ENCODE measurements around the gene RAI14.
A peak's percentile ranks its signal among the peaks of the same experiment; 100 is the strongest.
"Not testable (repeated sequence)": the region's sequence is repeated elsewhere in the genome, so short reads cannot be mapped to it uniquely, and the experiment has no call there.

Gene RAI14

DNA sequence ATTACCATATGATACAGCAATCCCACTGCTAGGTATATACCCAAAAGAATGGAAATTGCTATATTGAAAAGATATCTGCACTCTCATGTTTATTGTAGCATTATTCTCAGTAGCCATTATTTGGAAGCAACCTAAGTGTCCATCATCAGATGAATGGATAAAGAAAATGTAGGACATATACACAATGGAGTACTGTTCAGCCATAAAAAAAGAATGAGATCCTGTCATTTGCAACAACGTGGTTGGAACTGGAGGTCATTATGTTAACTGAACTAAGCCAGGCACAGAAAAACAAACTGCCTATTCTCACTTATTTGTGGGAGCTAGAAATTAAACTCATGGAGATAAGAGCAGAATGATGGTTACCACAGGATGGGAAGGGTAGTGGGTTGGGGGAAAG is 119.8 kb downstream of the RAI14 start:
- H3K36me3 ChIP-seq (ENCODE audit: control insufficient read depth in 1 of 2, insufficient read depth in 2 of 2, low read length in 2 of 2) = peaks cover 4 to 6% of the 10 kb centered on the region in 2 experiments
- no peaks in the 10 kb centered on the region for H3K79me2 ChIP-seq (ENCODE audit: control insufficient read depth, insufficient read depth, low read length, poor library complexity)
- no peak overlapping the region for H3K27ac ChIP-seq (ENCODE audit: low read depth, low read length)
- peaks cover 0 to 3% of the 10 kb centered on the region in 2 experiments for H3K4me1 ChIP-seq (ENCODE audit: control insufficient read depth in 1 of 2, insufficient read depth in 2 of 2, low read length in 2 of 2)
- no peak overlapping the region for H3K4me3 ChIP-seq (ENCODE audit: low read depth, low read length)
- H3K14ac ChIP-seq (ENCODE audit: low read length) = no peak overlapping the region
- no peak overlapping the region for H3K4ac ChIP-seq (ENCODE audit: low read depth, low read length)
- no peak overlapping the region for H4K91ac ChIP-seq (ENCODE audit: low read depth, low read length)
- no peak overlapping the region for H3K4me2 ChIP-seq (ENCODE audit: low read length)
- H2BK5ac ChIP-seq (ENCODE audit: low read depth, low read length, poor library complexity) = no peak overlapping the region
- H2BK12ac ChIP-seq (ENCODE audit: low read length) = no peak overlapping the region
- H4K8ac ChIP-seq (ENCODE audit: low read depth, low read length) = no peak overlapping the region
- no peak overlapping the region for H2AK5ac ChIP-seq (ENCODE audit: low read length)
- H3K9me3 ChIP-seq (ENCODE audit: insufficient read depth, low read depth, low read length) = no peaks in the 10 kb centered on the region
- H4K12ac ChIP-seq (ENCODE audit: low read depth, low read length) = no peak overlapping the region
- H2BK120ac ChIP-seq (ENCODE audit: insufficient read depth, low read length, poor library complexity) = no peak overlapping the region
- H3K18ac ChIP-seq (ENCODE audit: low read length) = no peak overlapping the region
- H3K27me3 ChIP-seq (ENCODE audit: insufficient read depth, low read length) = no peaks in the 10 kb centered on the region
- no peak for DNase-seq
- whole genome bisulfite sequencing (ENCODE audit: extremely low coverage, insufficient coverage, insufficient read length) = no CpG with 5 or more reads among the region's 1 CpG
- H3K79me1 ChIP-seq (ENCODE audit: low read length) = no peaks in the 10 kb centered on the region
- H3K9ac ChIP-seq (ENCODE audit: low read length) = no peak overlapping the region
- H2AFZ ChIP-seq (ENCODE audit: insufficient read depth, low read length, poor library complexity) = no peak overlapping the region
- H3K23ac ChIP-seq (ENCODE audit: low read length) = no peak overlapping the region

DNA sequence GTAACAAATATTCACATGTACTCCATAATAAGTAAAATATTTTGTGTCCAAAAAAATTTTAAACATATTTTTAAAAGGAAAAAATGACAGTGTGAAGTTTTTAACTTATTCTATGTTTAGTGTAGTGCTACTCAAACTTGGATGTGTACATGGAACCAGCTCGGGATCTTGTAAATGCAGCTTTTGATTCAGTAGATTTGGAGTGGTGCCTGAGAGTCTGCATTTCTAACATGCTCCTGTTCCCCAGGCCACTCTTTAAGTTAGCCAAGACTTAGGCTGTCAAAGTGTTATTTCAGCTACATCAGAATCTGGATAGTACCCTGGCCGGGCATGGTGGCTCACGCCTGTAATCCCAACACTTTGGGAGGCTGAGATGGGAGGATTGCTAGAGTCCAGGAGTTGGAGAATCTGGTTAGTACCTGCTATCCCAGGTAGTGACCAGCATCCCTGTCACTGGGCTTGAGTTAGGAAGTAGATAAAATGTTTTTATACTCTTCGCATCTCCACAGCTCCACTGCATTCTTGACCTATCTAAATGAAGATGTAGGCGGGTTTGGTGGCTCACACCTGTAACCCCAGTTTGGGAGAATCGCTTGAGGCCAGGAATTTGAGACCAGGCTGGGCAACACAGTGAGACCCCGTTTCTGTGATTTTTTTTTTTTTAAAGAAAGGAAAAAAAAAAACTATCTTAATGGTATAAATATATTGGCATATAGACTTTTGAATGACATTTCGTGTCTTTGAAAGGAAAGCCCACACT is 122.1 kb downstream of the RAI14 start:
- Histone ChIP-seq H3K14ac (ENCODE audit: low read length) (no peak overlapping the region), H3K79me2 (ENCODE audit: control insufficient read depth, insufficient read depth, low read length, poor library complexity) (no peaks in the 10 kb centered on the region), H3K23ac (ENCODE audit: low read length) (no peak overlapping the region), H4K91ac (ENCODE audit: low read depth, low read length) (no peak overlapping the region), H3K9ac (ENCODE audit: low read length) (no peak overlapping the region), H3K79me1 (ENCODE audit: low read length) (no peaks in the 10 kb centered on the region), H2BK12ac (ENCODE audit: low read length) (no peak overlapping the region), H3K27ac (ENCODE audit: low read depth, low read length) (no peak overlapping the region), H2AFZ (ENCODE audit: insufficient read depth, low read length, poor library complexity) (no peak overlapping the region), H3K4me2 (ENCODE audit: low read length) (no peak overlapping the region), H2BK120ac (ENCODE audit: insufficient read depth, low read length, poor library complexity) (no peak overlapping the region), H2BK5ac (ENCODE audit: low read depth, low read length, poor library complexity) (no peak overlapping the region), H3K18ac (ENCODE audit: low read length) (no peak overlapping the region), H3K4me3 (ENCODE audit: low read depth, low read length) (no peak overlapping the region), H3K36me3 (ENCODE audit: control insufficient read depth in 1 of 2, insufficient read depth in 2 of 2, low read length in 2 of 2) (peaks cover 0 to 4% of the 10 kb centered on the region in 2 experiments), H4K8ac (ENCODE audit: low read depth, low read length) (no peak overlapping the region), H2AK5ac (ENCODE audit: low read length) (no peak overlapping the region), H3K27me3 (ENCODE audit: insufficient read depth, low read length) (no peaks in the 10 kb centered on the region), H3K9me3 (ENCODE audit: insufficient read depth, low read depth, low read length) (no peaks in the 10 kb centered on the region), H4K12ac (ENCODE audit: low read depth, low read length) (no peak overlapping the region), H3K4me1 (ENCODE audit: control insufficient read depth in 1 of 2, insufficient read depth in 2 of 2, low read length in 2 of 2) (no peaks in the 10 kb centered on the region), H3K4ac (ENCODE audit: low read depth, low read length) (no peak overlapping the region)
- no peak for DNase-seq
- WGBS (ENCODE audit: extremely low coverage, insufficient coverage, insufficient read length) = no CpG with 5 or more reads among the region's 8 CpGs

DNA sequence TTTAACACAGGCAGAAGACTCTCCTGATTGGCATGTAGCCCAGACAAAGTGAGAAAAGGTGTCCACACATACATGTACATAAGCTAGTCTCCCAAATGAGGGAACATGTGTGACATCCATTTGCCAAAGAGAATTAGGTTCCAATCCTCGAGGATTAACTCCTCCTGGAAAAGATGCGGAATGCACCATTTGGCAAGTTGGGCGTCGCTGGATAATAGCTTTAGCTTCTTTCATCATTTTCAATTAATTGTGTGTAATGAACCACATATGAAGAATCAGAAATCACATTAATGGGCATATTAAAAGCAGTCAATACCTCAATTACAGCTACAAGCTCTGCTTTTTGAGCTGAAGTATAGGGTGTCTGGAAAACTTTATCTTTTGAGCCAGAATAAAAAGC is 127.8 kb downstream of the RAI14 start:
- not testable (repeated sequence) for H3K18ac ChIP-seq (ENCODE audit: low read length); H3K27ac ChIP-seq (ENCODE audit: low read depth, low read length); H3K4ac ChIP-seq (ENCODE audit: low read depth, low read length); H2AFZ ChIP-seq (ENCODE audit: insufficient read depth, low read length, poor library complexity); H3K79me2 ChIP-seq (ENCODE audit: control insufficient read depth, insufficient read depth, low read length, poor library complexity); H3K9ac ChIP-seq (ENCODE audit: low read length); H4K8ac ChIP-seq (ENCODE audit: low read depth, low read length); H2BK5ac ChIP-seq (ENCODE audit: low read depth, low read length, poor library complexity); H2AK5ac ChIP-seq (ENCODE audit: low read length); H2BK12ac ChIP-seq (ENCODE audit: low read length); H3K4me1 ChIP-seq (ENCODE audit: control insufficient read depth in 1 of 2, insufficient read depth in 2 of 2, low read length in 2 of 2); H3K27me3 ChIP-seq (ENCODE audit: insufficient read depth, low read length); H3K14ac ChIP-seq (ENCODE audit: low read length); H4K12ac ChIP-seq (ENCODE audit: low read depth, low read length); H3K79me1 ChIP-seq (ENCODE audit: low read length); H3K4me2 ChIP-seq (ENCODE audit: low read length); H3K23ac ChIP-seq (ENCODE audit: low read length); H4K91ac ChIP-seq (ENCODE audit: low read depth, low read length); H3K9me3 ChIP-seq (ENCODE audit: insufficient read depth, low read depth, low read length); H2BK120ac ChIP-seq (ENCODE audit: insufficient read depth, low read length, poor library complexity); H3K4me3 ChIP-seq (ENCODE audit: low read depth, low read length); DNase-seq
- peaks cover 5 to 11% of the 10 kb centered on the region in 2 experiments for H3K36me3 ChIP-seq (ENCODE audit: control insufficient read depth in 1 of 2, insufficient read depth in 2 of 2, low read length in 2 of 2)
- no CpG with 5 or more reads among the region's 4 CpGs for WGBS (ENCODE audit: extremely low coverage, insufficient coverage, insufficient read length)

DNA sequence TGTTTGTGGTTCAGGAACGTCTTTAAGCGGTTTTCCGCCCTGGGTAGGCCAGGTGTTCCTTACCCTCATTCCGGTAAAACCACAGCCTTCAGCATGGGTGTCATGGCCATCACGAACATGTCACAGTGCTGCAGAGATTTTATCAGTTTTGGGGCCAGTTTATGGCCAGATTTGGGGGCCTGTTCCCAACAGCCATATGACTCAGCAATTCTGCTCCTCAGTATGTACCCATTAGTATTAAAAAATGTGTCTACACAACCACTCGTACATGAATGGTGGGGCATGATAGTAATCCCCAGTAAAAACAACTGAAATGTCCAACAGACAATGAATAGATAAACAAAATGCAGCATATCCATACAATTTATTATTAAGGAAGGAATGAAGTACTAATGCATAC is 130.9 kb downstream of the RAI14 start:
- peak in 1 of 2 donors; percentile 8 for DNase-seq
- H3K79me2 ChIP-seq (ENCODE audit: control insufficient read depth, insufficient read depth, low read length, poor library complexity) = peaks cover 2% of the 10 kb centered on the region
- H4K91ac ChIP-seq (ENCODE audit: low read depth, low read length) = no peak overlapping the region
- H3K4ac ChIP-seq (ENCODE audit: low read depth, low read length) = no peak overlapping the region
- no peak overlapping the region for H2AK5ac ChIP-seq (ENCODE audit: low read length)
- H2BK5ac ChIP-seq (ENCODE audit: low read depth, low read length, poor library complexity) = no peak overlapping the region
- H3K4me2 ChIP-seq (ENCODE audit: low read length) = no peak overlapping the region
- H3K4me1 ChIP-seq (ENCODE audit: control insufficient read depth in 1 of 2, insufficient read depth in 2 of 2, low read length in 2 of 2) = peaks cover 3 to 6% of the 10 kb centered on the region in 2 experiments
- no peak overlapping the region for H3K9ac ChIP-seq (ENCODE audit: low read length)
- no peak overlapping the region for H3K4me3 ChIP-seq (ENCODE audit: low read depth, low read length)
- H2BK120ac ChIP-seq (ENCODE audit: insufficient read depth, low read length, poor library complexity) = no peak overlapping the region
- no peaks in the 10 kb centered on the region for H3K27me3 ChIP-seq (ENCODE audit: insufficient read depth, low read length)
- no peaks in the 10 kb centered on the region for H3K79me1 ChIP-seq (ENCODE audit: low read length)
- H2BK12ac ChIP-seq (ENCODE audit: low read length) = no peak overlapping the region
- H4K12ac ChIP-seq (ENCODE audit: low read depth, low read length) = no peak overlapping the region
- H3K18ac ChIP-seq (ENCODE audit: low read length) = no peak overlapping the region
- H3K23ac ChIP-seq (ENCODE audit: low read length) = no peak overlapping the region
- H3K36me3 ChIP-seq (ENCODE audit: control insufficient read depth in 1 of 2, insufficient read depth in 2 of 2, low read length in 2 of 2) = peaks cover 5 to 14% of the 10 kb centered on the region in 2 experiments
- no CpG with 5 or more reads among the region's 6 CpGs for WGBS (ENCODE audit: extremely low coverage, insufficient coverage, insufficient read length)
- H2AFZ ChIP-seq (ENCODE audit: insufficient read depth, low read length, poor library complexity) = no peak overlapping the region
- H3K9me3 ChIP-seq (ENCODE audit: insufficient read depth, low read depth, low read length) = peaks cover 6% of the 10 kb centered on the region
- no peak overlapping the region for H4K8ac ChIP-seq (ENCODE audit: low read depth, low read length)
- no peak overlapping the region for H3K27ac ChIP-seq (ENCODE audit: low read depth, low read length)
- H3K14ac ChIP-seq (ENCODE audit: low read length) = no peak overlapping the region

Data from trophoblast cell (in vitro differentiated cells and primary cell).